Testis (tissue), 3 donors: ENCODE results near the gene NKAIN4. TPM values are rescaled to one million over a fixed set of nuclear protein-coding genes. Genes with fewer than 3 reads are reported as not detected.

Experiments used
- DNase-seq: peaks from one replicate; pipeline ENCODE4 v3.0.0-alpha.2; 2019
- H3K27ac ChIP-seq, 2 donors: fragments of 200-600 bp; sonication (generic); one replicate each; pipeline ENCODE4 v1.5.1; 2019
- H3K27me3 ChIP-seq: fragments of 200-600 bp; sonication (generic); one replicate; pipeline ENCODE4 v1.5.1; 2019
- H3K36me3 ChIP-seq: fragments of 200-600 bp; sonication (generic); one replicate; pipeline ENCODE4 v1.5.1; 2017; ENCODE audit warnings: low read depth; ENCODE audit errors: missing control alignments
- H3K4me1 ChIP-seq: fragments of 200-600 bp; sonication (generic); one replicate; pipeline ENCODE4 v1.5.1; 2019
- H3K4me3 ChIP-seq, 2 donors: fragments of 200-600 bp; sonication (generic); one replicate each; pipeline ENCODE4 v1.5.1; 2017 to 2019
- H3K9me3 ChIP-seq: fragments of 200-600 bp; sonication (generic); one replicate; pipeline ENCODE4 v1.5.1; 2017
- CTCF ChIP-seq, 3 experiments: fragments of 450-650 bp in 2 of 3; fragments of 200-600 bp in 1 of 3; sonication (generic) in 1 of 3; IDR thresholded peaks; one replicate each; pipeline ENCODE4 v1.5.1; 2016 to 2019; ENCODE audit warnings: antibody characterized with exemption in 3 of 3, mild to moderate bottlenecking in 2 of 3, moderate library complexity in 1 of 3
- POLR2A ChIP-seq: fragments of 450-650 bp; IDR thresholded peaks from one replicate; pipeline ENCODE4 v1.6.1; 2017; ENCODE audit warnings: antibody characterized with exemption, mild to moderate bottlenecking, moderate library complexity
- WGBS, 2 donors: methylation state at CpG; one replicate each; pipeline ENCODE4 v1.1.5; 2018; 5-methylcytosine and 5-hydroxymethylcytosine counted together
- intact Hi-C: fragments of 100-400 bp; cut with DNase I; formaldehyde crosslinking; loops from one replicate; pipeline ENCODE4 v1.15.1; 2023; ENCODE audit warnings: low total_unique reads
- polyA plus RNA-seq: library from polyadenylated mRNA; stranded (reverse); fragments of 350-450 nt; fragmentation: Illumina TruSeq; extraction: RNeasy Lipid Tissue Mini Kit (QIAGEN cat#74804); gene quantifications from one replicate; pipeline ENCODE4 v1.2.3, GENCODE V29; 2014; ENCODE audit warnings: low read depth, low replicate concordance; ENCODE audit not compliant: insufficient read depth
- total RNA-seq, 2 donors: library from RNA; depleted of rRNA; stranded (reverse); fragments of >200 nt; gene quantifications; one replicate each; pipeline ENCODE4 v1.2.3, GENCODE V29; 2016

NKAIN4 gene
- total and polyA plus RNA-seq, 3 donors from 2014 or later = 3.9 to 6.0 (median 4.7) TPM

- H3K27ac ChIP-seq = no peak overlapping the region
- H3K27me3 ChIP-seq = no peaks in the 10 kb centered on the region
- intact Hi-C loops = no loop called here
- WGBS, 2 donors = 94 to 96% methylated on average over 12 to 29 of the region's 29 CpGs
- TF ChIP-seq CTCF (IDR thresholded peaks at IDR 0.05) (no peak), POLR2A (no peak)
- no peaks in the 10 kb centered on the region for H3K9me3 ChIP-seq
- no peaks in the 10 kb centered on the region for H3K36me3 ChIP-seq
- no peak overlapping the region for H3K4me3 ChIP-seq
- no peak for DNase-seq
- peaks cover 21% of the 10 kb centered on the region for H3K4me1 ChIP-seq
Measured at GRCh38 chr20:63202811-63203526, 51.3 kb downstream of the NKAIN4 start.

DNA sequence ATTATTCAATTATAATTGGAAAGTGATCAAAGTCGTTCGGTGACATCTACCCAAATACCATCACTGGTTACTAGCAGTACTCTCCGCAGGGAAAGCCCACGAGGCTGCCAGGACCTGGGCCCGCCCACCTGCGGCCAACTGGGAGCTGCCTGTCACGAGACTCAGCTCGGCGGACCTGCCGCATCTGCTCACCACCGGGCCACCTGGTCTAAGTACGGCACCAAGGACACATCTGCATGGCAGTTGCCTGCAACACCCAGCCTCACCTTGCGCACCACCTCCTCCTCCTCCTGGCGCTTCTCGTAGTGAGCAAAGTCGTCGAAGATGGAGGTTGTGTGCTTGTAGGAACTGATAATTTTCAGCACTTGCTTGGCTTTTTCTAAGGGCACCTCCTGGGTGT lies 52.2 kb downstream of the NKAIN4 start:
- peaks cover 28% of the 10 kb centered on the region for H3K4me1 ChIP-seq
- TF ChIP-seq CTCF (IDR thresholded peaks at IDR 0.05) = no peak
- no peak for TF ChIP-seq POLR2A
- H3K4me3 ChIP-seq = no peak overlapping the region
- H3K36me3 ChIP-seq = no peaks in the 10 kb centered on the region
- intact Hi-C loops = no loop called here
- no peaks in the 10 kb centered on the region for H3K27me3 ChIP-seq
- H3K27ac ChIP-seq = no peak overlapping the region
- 90 to 94% methylated on average over 16 to 17 of the region's 17 CpGs for WGBS, 2 donors
- no peaks in the 10 kb centered on the region for H3K9me3 ChIP-seq
- DNase-seq = no peak

GRCh38 chr20:63198606-63199005 lies 55.7 kb downstream of the NKAIN4 start:
- DNase-seq = peak; percentile 34
- Histone ChIP-seq H3K36me3 (no peaks in the 10 kb centered on the region), H3K27ac (no peak overlapping the region), H3K9me3 (no peaks in the 10 kb centered on the region), H3K4me3 (no peak overlapping the region), H3K4me1 (peaks cover 23% of the 10 kb centered on the region), H3K27me3 (no peaks in the 10 kb centered on the region)
- WGBS, 2 donors = 36 to 39% methylated on average over 7 of the region's 7 CpGs
- TF ChIP-seq CTCF (IDR thresholded peaks at IDR 0.05) (no peak), POLR2A (no peak)
- intact Hi-C loops = no loop called here

DNA sequence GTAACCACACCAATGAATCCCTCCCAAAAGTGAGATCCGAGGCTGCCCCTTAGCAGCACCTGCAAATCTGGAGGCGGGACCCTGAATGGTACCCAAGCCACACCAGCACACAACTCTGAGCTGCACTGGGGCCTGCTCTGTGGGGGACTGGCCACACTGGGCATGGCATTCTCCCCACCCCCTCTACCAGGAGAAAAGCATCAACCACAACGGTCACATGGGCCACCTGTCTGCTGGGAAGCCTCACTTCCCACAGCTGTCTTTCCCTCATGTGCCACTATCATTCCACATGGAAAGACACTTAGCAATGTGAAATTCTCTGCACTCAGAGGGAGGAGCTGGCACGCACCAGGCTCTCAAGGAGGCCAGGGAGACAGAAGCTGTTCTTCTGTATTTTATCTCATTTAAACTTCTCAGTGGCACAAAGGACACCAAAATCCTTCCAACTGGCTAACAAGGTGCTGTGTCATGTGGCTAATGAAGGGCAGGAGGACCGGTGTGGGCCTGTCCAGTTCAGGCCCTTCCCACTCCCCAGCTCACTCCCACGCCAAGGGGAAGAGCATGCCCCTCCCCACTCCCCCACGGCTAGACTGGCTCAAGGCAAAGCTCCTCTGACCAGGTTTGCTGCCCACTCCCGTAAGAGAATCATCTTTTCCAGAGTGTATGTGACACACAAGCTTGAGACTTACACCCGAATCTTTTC lies 57.3 kb downstream of the NKAIN4 start:
- WGBS, 2 donors = 70 to 84% methylated on average over 6 to 9 of the region's 9 CpGs
- H3K4me1 ChIP-seq = peaks cover 23% of the 10 kb centered on the region
- DNase-seq = no peak

More for the DNA sequence above, 57.3 kb downstream of the NKAIN4 start:
- intact Hi-C loops = no loop called here
- Histone ChIP-seq H3K27ac (no peak overlapping the region), H3K4me3 (no peak overlapping the region), H3K9me3 (no peaks in the 10 kb centered on the region), H3K27me3 (no peaks in the 10 kb centered on the region), H3K36me3 (no peaks in the 10 kb centered on the region)
- TF ChIP-seq POLR2A = no peak
- TF ChIP-seq CTCF (IDR thresholded peaks at IDR 0.05) = no peak
